Measurements from ENCODE around the gene PIK3C2B.

DNA sequence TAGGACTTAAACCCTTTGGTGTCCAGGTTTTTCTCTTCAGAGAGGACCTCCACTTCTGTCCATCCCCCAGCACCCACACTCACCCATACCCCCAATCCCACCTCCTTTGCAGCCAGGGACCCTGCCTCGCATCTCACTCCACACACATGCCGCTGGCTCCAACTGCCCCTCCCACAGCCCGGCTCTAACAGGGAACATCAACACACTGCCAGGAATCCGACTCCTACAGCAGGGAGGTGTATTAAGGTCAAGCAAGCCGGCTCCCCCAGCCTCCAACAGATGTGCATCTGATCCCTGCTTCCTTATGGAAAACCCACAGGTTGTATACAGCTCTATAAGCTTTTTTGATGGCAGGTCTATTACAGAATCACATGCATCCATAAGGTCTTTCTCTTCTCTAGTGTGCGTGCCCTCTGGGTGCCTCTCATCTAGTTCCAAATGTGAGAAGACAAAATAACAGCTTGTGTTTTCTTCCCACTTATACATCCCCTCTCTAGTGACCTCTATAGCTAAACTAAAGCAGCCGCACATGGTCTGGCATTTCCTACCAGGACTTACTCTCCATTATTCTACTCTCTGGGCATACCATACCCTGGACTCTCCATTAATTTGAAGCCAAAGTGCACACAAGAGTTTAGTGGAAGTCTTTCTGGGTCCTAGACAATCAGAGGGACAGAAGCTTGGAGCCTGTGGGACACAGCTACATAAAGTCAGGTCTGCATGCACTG is 16.3 kb downstream of the PIK3C2B start:
- TF ChIP-seq, protein P1, sequence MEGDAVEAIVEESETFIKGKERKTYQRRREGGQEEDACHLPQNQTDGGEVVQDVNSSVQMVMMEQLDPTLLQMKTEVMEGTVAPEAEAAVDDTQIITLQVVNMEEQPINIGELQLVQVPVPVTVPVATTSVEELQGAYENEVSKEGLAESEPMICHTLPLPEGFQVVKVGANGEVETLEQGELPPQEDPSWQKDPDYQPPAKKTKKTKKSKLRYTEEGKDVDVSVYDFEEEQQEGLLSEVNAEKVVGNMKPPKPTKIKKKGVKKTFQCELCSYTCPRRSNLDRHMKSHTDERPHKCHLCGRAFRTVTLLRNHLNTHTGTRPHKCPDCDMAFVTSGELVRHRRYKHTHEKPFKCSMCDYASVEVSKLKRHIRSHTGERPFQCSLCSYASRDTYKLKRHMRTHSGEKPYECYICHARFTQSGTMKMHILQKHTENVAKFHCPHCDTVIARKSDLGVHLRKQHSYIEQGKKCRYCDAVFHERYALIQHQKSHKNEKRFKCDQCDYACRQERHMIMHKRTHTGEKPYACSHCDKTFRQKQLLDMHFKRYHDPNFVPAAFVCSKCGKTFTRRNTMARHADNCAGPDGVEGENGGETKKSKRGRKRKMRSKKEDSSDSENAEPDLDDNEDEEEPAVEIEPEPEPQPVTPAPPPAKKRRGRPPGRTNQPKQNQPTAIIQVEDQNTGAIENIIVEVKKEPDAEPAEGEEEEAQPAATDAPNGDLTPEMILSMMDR (IDR thresholded peaks at IDR 0.05) = no peak
- TF ChIP-seq POLR2A (IDR thresholded peaks at IDR 0.05) = no peak

Measured in Peyer's patch (tissue), 4 donors.